ENCODE measurements around the gene SYT3. TPM values are rescaled to one million over a fixed set of nuclear protein-coding genes. Genes with fewer than 3 reads are reported as not detected.

The SYT3 gene
- total RNA-seq, 1 donor from 2014 or later: 2.5 TPM

- H3K9me3 ChIP-seq: no peaks in the 10 kb centered on the region
- H3K4me3 ChIP-seq: no peak overlapping the region
- peaks cover 18% of the 10 kb centered on the region for H3K4me1 ChIP-seq
- TF ChIP-seq POLR2AphosphoS5 (IDR thresholded peaks at IDR 0.05; ENCODE audit: insufficient read depth in 1 of 2, low read depth in 1 of 2) (no peak), CTCF (IDR thresholded peaks at IDR 0.05) (peak in 2 of 3 experiments; percentile 40 to 54)
- intact Hi-C loops (cut with DNase I): no loop called here
- H3K36me3 ChIP-seq: no peaks in the 10 kb centered on the region
- peaks cover 11% of the 10 kb centered on the region for H3K27me3 ChIP-seq
- DNase-seq (ENCODE audit: extremely low spot score in 2 of 2): no peak
- H3K27ac ChIP-seq: no peak overlapping the region
These were observed 29.8 kb upstream of the SYT3 start for GRCh38 chr19:50669302-50670101.

GRCh38 chr19:50668879-50669278 is 29.2 kb upstream of the SYT3 start:
- Histone ChIP-seq H3K27me3 (peaks cover 11% of the 10 kb centered on the region), H3K36me3 (no peaks in the 10 kb centered on the region), H3K9me3 (no peaks in the 10 kb centered on the region), H3K4me1 (peaks cover 18% of the 10 kb centered on the region), H3K4me3 (no peak overlapping the region), H3K27ac (no peak overlapping the region)
- intact Hi-C loops (cut with DNase I): no loop called here
- no peak for DNase-seq (ENCODE audit: extremely low spot score in 2 of 2)
- TF ChIP-seq POLR2AphosphoS5 (IDR thresholded peaks at IDR 0.05; ENCODE audit: insufficient read depth in 1 of 2, low read depth in 1 of 2): no peak
- no peak for TF ChIP-seq POLR2A (IDR thresholded peaks at IDR 0.05)
- no peak for TF ChIP-seq CTCF (IDR thresholded peaks at IDR 0.05)

- no peaks in the 10 kb centered on the region for H3K9me3 ChIP-seq
- no peaks in the 10 kb centered on the region for H3K36me3 ChIP-seq
- H3K4me3 ChIP-seq: peak overlapping the region in 1 of 2 donors; percentile 10
- peaks cover 18% of the 10 kb centered on the region for H3K4me1 ChIP-seq
- no peak overlapping the region for H3K27ac ChIP-seq
- no peak for DNase-seq (ENCODE audit: extremely low spot score in 2 of 2)
- TF ChIP-seq POLR2AphosphoS5 (IDR thresholded peaks at IDR 0.05; ENCODE audit: insufficient read depth in 1 of 2, low read depth in 1 of 2): no peak
- TF ChIP-seq POLR2A (IDR thresholded peaks at IDR 0.05): no peak
- no peak for TF ChIP-seq CTCF (IDR thresholded peaks at IDR 0.05)
- intact Hi-C loops (cut with DNase I): no loop called here
- peaks cover 11% of the 10 kb centered on the region for H3K27me3 ChIP-seq
These were observed 28.7 kb upstream of the SYT3 start for GRCh38 chr19:50668416-50668815.

GRCh38 chr19:50667759-50668231 is 28.1 kb upstream of the SYT3 start:
- peaks cover 18% of the 10 kb centered on the region for H3K4me1 ChIP-seq
- no peak overlapping the region for H3K27ac ChIP-seq
- H3K27me3 ChIP-seq: peaks cover 11% of the 10 kb centered on the region
- H3K4me3 ChIP-seq: peak overlapping the region in 1 of 2 donors; percentile 10
- no peaks in the 10 kb centered on the region for H3K9me3 ChIP-seq
- intact Hi-C loops (cut with DNase I): no loop called here
- H3K36me3 ChIP-seq: no peaks in the 10 kb centered on the region
- no peak for DNase-seq (ENCODE audit: extremely low spot score in 2 of 2)
- no peak for TF ChIP-seq CTCF (IDR thresholded peaks at IDR 0.05)
- TF ChIP-seq POLR2A (IDR thresholded peaks at IDR 0.05): no peak
- no peak for TF ChIP-seq POLR2AphosphoS5 (IDR thresholded peaks at IDR 0.05; ENCODE audit: insufficient read depth in 1 of 2, low read depth in 1 of 2)

GRCh38 chr19:50667177-50667758 is 27.6 kb upstream of the SYT3 start:
- H3K27me3 ChIP-seq: peaks cover 11% of the 10 kb centered on the region

More at GRCh38 chr19:50667177-50667758, 27.6 kb upstream of the SYT3 start:
- Histone ChIP-seq H3K9me3 (no peaks in the 10 kb centered on the region), H3K36me3 (no peaks in the 10 kb centered on the region), H3K4me1 (peaks cover 18% of the 10 kb centered on the region), H3K27ac (no peak overlapping the region), H3K4me3 (peak overlapping the region in 1 of 2 donors; percentile 10)
- TF ChIP-seq POLR2A (IDR thresholded peaks at IDR 0.05): no peak
- TF ChIP-seq CTCF (IDR thresholded peaks at IDR 0.05): no peak
- TF ChIP-seq POLR2AphosphoS5 (IDR thresholded peaks at IDR 0.05; ENCODE audit: insufficient read depth in 1 of 2, low read depth in 1 of 2): no peak
- DNase-seq (ENCODE audit: extremely low spot score in 2 of 2): no peak
- intact Hi-C loops (cut with DNase I): no loop called here
